DOHH2 (cell line): Measurements from ENCODE around the gene TNFRSF4.

ENCODE experiments used
- H3F3A ChIP-seq: fragments of 200-600 bp; sonication (generic), shearing (Covaris generic); 2 replicates; pipeline ENCODE4 v1.6.0; 2016; ENCODE audit warnings: antibody characterized with exemption, mild to moderate bottlenecking; ENCODE audit not compliant: control insufficient read depth, insufficient read depth
- H3K27ac ChIP-seq: fragments of 200-600 bp; sonication (generic); 2 replicates; pipeline ENCODE4 v1.5.1; 2014; ENCODE audit warnings: low read depth, mild to moderate bottlenecking, low read length, moderate library complexity
- H3K27me3 ChIP-seq: fragments of 200-600 bp; sonication (generic); 2 replicates; pipeline ENCODE4 v1.6.1; 2014; ENCODE audit warnings: mild to moderate bottlenecking, low read length, mixed read lengths; ENCODE audit not compliant: control insufficient read depth
- H3K36me3 ChIP-seq: fragments of 200-600 bp; sonication (generic); 2 replicates; pipeline ENCODE4 v1.6.1; 2014; ENCODE audit warnings: mild to moderate bottlenecking, low read length, moderate library complexity, mixed read lengths; ENCODE audit not compliant: control insufficient read depth
- H3K4me1 ChIP-seq: fragments of 200-600 bp; sonication (generic); 2 replicates; pipeline ENCODE4 v1.6.1; 2014; ENCODE audit warnings: mild to moderate bottlenecking, low read length, mixed read lengths; ENCODE audit not compliant: control insufficient read depth
- H3K4me2 ChIP-seq: fragments of 200-600 bp; sonication (generic); 2 replicates; pipeline ENCODE4 v1.6.0; 2014; ENCODE audit warnings: mild to moderate bottlenecking, low read length, moderate library complexity
- H3K4me3 ChIP-seq: fragments of 200-600 bp; sonication (generic); 2 replicates; pipeline ENCODE4 v1.5.1; 2014; ENCODE audit warnings: mild to moderate bottlenecking, low read length, mixed read lengths
- H3K79me2 ChIP-seq: fragments of 200-600 bp; sonication (generic); 2 replicates; pipeline ENCODE4 v1.6.1; 2014; ENCODE audit warnings: mild to moderate bottlenecking, low read length, mixed read lengths; ENCODE audit not compliant: control insufficient read depth
- H3K9me2 ChIP-seq: fragments of 200-600 bp; sonication (generic); replicated peaks from 2 replicates; pipeline ENCODE4 v1.6.1; 2014; ENCODE audit warnings: mild to moderate bottlenecking, low read length, mixed read lengths; ENCODE audit not compliant: control insufficient read depth
- H3K9me3 ChIP-seq: fragments of 200-600 bp; sonication (generic); 2 replicates; pipeline ENCODE4 v1.6.1; 2014; ENCODE audit warnings: antibody characterized with exemption, low read length, mixed read lengths; ENCODE audit not compliant: control insufficient read depth, insufficient read depth
- H4K20me1 ChIP-seq: fragments of 200-600 bp; sonication (generic); 2 replicates; pipeline ENCODE4 v1.6.0; 2014; ENCODE audit warnings: low read depth, mild to moderate bottlenecking, antibody characterized with exemption, low read length, moderate library complexity; ENCODE audit not compliant: control insufficient read depth, insufficient read depth
- CTCF ChIP-seq: fragments of 200-600 bp; sonication (generic); IDR thresholded peaks from one replicate; pipeline ENCODE4 v1.5.1; 2014; ENCODE audit warnings: antibody characterized with exemption, mild to moderate bottlenecking, low read depth, low read length; ENCODE audit not compliant: poor library complexity, severe bottlenecking
- EZH2phosphoT487 ChIP-seq: fragments of 200-600 bp; sonication (generic); IDR thresholded peaks from 2 replicates; pipeline ENCODE4 v1.6.1; 2017; ENCODE audit warnings: borderline replicate concordance, mild to moderate bottlenecking, antibody characterized with exemption, low read length, moderate library complexity, mixed read lengths

TNFRSF4 gene

GRCh38 chr1:1183833-1184775 is 29.8 kb downstream of the TNFRSF4 start:
- no peak for TF ChIP-seq EZH2phosphoT487
- no peak for TF ChIP-seq CTCF
- Histone ChIP-seq H3K27me3 (peaks cover 10% of the 10 kb centered on the region), H3K9me2 (no peaks in the 10 kb centered on the region), H3K79me2 (no peaks in the 10 kb centered on the region), H3K4me1 (peaks cover 4% of the 10 kb centered on the region; the same call in 1 of the 2 replicates), H4K20me1 (no peaks in the 10 kb centered on the region), H3K4me3 (no peak overlapping the region), H3K36me3 (no peaks in the 10 kb centered on the region), H3K9me3 (no peaks in the 10 kb centered on the region), H3F3A (no peaks in the 10 kb centered on the region), H3K27ac (no peak overlapping the region), H3K4me2 (no peak overlapping the region)

- TF ChIP-seq CTCF (no peak), EZH2phosphoT487 (no peak)
- H3K27ac ChIP-seq: no peak overlapping the region
- peaks cover 8% of the 10 kb centered on the region for H3K27me3 ChIP-seq
- H3K36me3 ChIP-seq: no peaks in the 10 kb centered on the region
- no peaks in the 10 kb centered on the region for H3K79me2 ChIP-seq
- no peak overlapping the region for H3K4me2 ChIP-seq
- no peaks in the 10 kb centered on the region for H3K9me3 ChIP-seq
- peaks cover 4% of the 10 kb centered on the region; the same call in 1 of the 2 replicates for H3K4me1 ChIP-seq
- no peaks in the 10 kb centered on the region for H4K20me1 ChIP-seq
- no peak overlapping the region for H3K4me3 ChIP-seq
- H3K9me2 ChIP-seq: no peaks in the 10 kb centered on the region
- no peaks in the 10 kb centered on the region for H3F3A ChIP-seq
Observed at GRCh38 chr1:1183221-1183747, 30.7 kb downstream of the TNFRSF4 start.

GRCh38 chr1:1182491-1183220 is 31.3 kb downstream of the TNFRSF4 start:
- TF ChIP-seq CTCF (no peak), EZH2phosphoT487 (no peak)
- H3K27me3 ChIP-seq: peaks cover 7% of the 10 kb centered on the region; the same call in 1 of the 2 replicates

More at GRCh38 chr1:1182491-1183220, 31.3 kb downstream of the TNFRSF4 start:
- H3K4me2 ChIP-seq: no peak overlapping the region
- H3K27ac ChIP-seq: no peak overlapping the region
- H3K36me3 ChIP-seq: no peaks in the 10 kb centered on the region
- no peaks in the 10 kb centered on the region for H3F3A ChIP-seq
- no peak overlapping the region for H3K4me3 ChIP-seq
- no peaks in the 10 kb centered on the region for H3K79me2 ChIP-seq
- no peaks in the 10 kb centered on the region for H3K9me3 ChIP-seq
- no peaks in the 10 kb centered on the region for H4K20me1 ChIP-seq
- H3K9me2 ChIP-seq: no peaks in the 10 kb centered on the region
- H3K4me1 ChIP-seq: peaks cover 4% of the 10 kb centered on the region; the same call in 1 of the 2 replicates
